ENCODE measurements around the gene PPFIA1. TPM values are rescaled to one million over a fixed set of nuclear protein-coding genes. Genes with fewer than 3 reads are reported as not detected.

PPFIA1 gene
- total and polyA plus RNA-seq, 10 of the 15 experiments (the other 5 are each of a cell fraction or from before 2014, with no cell fraction given): 5.2 to 26.2 (median 15.8) TPM

DNA sequence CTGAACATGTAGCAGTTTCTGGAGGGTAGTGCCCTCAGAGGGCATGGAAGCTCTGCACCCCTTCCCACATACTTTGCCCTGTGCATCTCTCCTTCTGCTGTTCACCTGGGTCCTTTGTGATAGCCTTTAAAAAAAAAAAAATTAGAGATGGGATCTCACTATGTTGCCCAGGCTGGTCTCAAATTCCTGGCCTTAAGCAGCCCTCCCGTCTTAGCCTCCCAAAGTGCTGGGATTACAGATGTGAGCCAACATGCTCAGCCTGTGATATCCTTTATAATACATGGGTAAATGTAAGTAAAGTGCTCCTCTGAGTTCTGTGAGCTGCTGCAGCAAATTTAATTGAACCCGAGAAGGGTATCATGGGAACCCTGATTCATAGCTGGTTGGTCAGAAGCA is 33.7 kb downstream of the PPFIA1 start:
- H3K4me1 ChIP-seq (ENCODE audit: control insufficient read depth, insufficient read depth, low read length): no peaks in the 10 kb centered on the region
- ChIA-PET RAD21 (ENCODE audit: unreplicated experiment) (no interaction called here), CTCF (interaction anchor here (0.6 to 0.7 kb wide), 2 partner anchors 37 to 167 kb away, joined by 3 read pairs; no protein-coding TSS in a partner anchor), SMC1A (ENCODE audit: uncharacterized antibody, unreplicated experiment) (no interaction called here), POLR2A (no interaction called here)
- BruUV-seq (replicated peaks): no TSS peak
- no peaks in the 10 kb centered on the region for H3K27me3 ChIP-seq (replicated peaks in 1 of 2; ENCODE audit: control insufficient read depth in 2 of 2, insufficient read depth in 2 of 2, low read length in 1 of 2)
- H3K36me3 ChIP-seq (ENCODE audit: control insufficient read depth in 2 of 2, insufficient read depth in 2 of 2, low read length in 1 of 2): peaks cover 0 to 5% of the 10 kb centered on the region in 2 experiments; a peak in 3 of 4 replicates
- TF ChIP-seq SPI1 (IDR thresholded peaks at IDR 0.05; ENCODE audit: borderline replicate concordance, insufficient read depth, low read depth, low read length) (no peak), RAD51 (IDR thresholded peaks at IDR 0.05) (no peak), FOXK2 (IDR thresholded peaks at IDR 0.05) (no peak), ZNF384 (IDR thresholded peaks at IDR 0.05; ENCODE audit: borderline replicate concordance, low read depth, low read length) (no peak), BRCA1 (IDR thresholded peaks at IDR 0.05; ENCODE audit: low read depth, low read length) (no peak), NFIC (IDR thresholded peaks at IDR 0.05; ENCODE audit: low read depth, low read length) (no peak), HDAC6 (IDR thresholded peaks at IDR 0.05; ENCODE audit: unreplicated experiment) (no peak), RB1 (IDR thresholded peaks at IDR 0.05; ENCODE audit: borderline replicate concordance) (no peak), HCFC1 (IDR thresholded peaks at IDR 0.05; ENCODE audit: low read length) (no peak), RBBP5 (conservative IDR thresholded peaks at IDR 0.05) (no peak), SRF (IDR thresholded peaks at IDR 0.05; ENCODE audit: low read depth in 2 of 2, low read length in 2 of 2) (no peak), POLR2A (IDR thresholded peaks at IDR 0.05; ENCODE audit: low read depth, low read length) (no peak), TCF7 (IDR thresholded peaks at IDR 0.05; ENCODE audit: borderline replicate concordance) (no peak), ZNF207 (IDR thresholded peaks at IDR 0.05; ENCODE audit: borderline replicate concordance) (no peak), RAD21 (IDR thresholded peaks at IDR 0.05; ENCODE audit: insufficient read depth, low read depth, low read length) (no peak), RCOR1 (conservative IDR thresholded peaks at IDR 0.05; ENCODE audit: low read depth, low read length) (no peak), HDAC2 (IDR thresholded peaks at IDR 0.05) (no peak)
- TF ChIP-seq, protein P1, sequence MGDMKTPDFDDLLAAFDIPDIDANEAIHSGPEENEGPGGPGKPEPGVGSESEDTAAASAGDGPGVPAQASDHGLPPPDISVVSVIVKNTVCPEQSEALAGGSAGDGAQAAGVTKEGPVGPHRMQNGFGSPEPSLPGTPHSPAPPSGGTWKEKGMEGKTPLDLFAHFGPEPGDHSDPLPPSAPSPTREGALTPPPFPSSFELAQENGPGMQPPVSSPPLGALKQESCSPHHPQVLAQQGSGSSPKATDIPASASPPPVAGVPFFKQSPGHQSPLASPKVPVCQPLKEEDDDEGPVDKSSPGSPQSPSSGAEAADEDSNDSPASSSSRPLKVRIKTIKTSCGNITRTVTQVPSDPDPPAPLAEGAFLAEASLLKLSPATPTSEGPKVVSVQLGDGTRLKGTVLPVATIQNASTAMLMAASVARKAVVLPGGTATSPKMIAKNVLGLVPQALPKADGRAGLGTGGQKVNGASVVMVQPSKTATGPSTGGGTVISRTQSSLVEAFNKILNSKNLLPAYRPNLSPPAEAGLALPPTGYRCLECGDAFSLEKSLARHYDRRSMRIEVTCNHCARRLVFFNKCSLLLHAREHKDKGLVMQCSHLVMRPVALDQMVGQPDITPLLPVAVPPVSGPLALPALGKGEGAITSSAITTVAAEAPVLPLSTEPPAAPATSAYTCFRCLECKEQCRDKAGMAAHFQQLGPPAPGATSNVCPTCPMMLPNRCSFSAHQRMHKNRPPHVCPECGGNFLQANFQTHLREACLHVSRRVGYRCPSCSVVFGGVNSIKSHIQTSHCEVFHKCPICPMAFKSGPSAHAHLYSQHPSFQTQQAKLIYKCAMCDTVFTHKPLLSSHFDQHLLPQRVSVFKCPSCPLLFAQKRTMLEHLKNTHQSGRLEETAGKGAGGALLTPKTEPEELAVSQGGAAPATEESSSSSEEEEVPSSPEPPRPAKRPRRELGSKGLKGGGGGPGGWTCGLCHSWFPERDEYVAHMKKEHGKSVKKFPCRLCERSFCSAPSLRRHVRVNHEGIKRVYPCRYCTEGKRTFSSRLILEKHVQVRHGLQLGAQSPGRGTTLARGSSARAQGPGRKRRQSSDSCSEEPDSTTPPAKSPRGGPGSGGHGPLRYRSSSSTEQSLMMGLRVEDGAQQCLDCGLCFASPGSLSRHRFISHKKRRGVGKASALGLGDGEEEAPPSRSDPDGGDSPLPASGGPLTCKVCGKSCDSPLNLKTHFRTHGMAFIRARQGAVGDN (IDR thresholded peaks at IDR 0.05): no peak
- TF ChIP-seq, protein P2, sequence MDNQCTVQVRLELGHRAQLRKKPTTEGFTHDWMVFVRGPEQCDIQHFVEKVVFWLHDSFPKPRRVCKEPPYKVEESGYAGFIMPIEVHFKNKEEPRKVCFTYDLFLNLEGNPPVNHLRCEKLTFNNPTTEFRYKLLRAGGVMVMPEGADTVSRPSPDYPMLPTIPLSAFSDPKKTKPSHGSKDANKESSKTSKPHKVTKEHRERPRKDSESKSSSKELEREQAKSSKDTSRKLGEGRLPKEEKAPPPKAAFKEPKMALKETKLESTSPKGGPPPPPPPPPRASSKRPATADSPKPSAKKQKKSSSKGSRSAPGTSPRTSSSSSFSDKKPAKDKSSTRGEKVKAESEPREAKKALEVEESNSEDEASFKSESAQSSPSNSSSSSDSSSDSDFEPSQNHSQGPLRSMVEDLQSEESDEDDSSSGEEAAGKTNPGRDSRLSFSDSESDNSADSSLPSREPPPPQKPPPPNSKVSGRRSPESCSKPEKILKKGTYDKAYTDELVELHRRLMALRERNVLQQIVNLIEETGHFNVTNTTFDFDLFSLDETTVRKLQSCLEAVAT (IDR thresholded peaks at IDR 0.05): no peak
- TF ChIP-seq, protein P3, sequence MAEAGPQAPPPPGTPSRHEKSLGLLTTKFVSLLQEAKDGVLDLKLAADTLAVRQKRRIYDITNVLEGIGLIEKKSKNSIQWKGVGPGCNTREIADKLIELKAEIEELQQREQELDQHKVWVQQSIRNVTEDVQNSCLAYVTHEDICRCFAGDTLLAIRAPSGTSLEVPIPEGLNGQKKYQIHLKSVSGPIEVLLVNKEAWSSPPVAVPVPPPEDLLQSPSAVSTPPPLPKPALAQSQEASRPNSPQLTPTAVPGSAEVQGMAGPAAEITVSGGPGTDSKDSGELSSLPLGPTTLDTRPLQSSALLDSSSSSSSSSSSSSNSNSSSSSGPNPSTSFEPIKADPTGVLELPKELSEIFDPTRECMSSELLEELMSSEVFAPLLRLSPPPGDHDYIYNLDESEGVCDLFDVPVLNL (IDR thresholded peaks at IDR 0.05; ENCODE audit: low read depth, low read length): no peak
- H3K4me3 ChIP-seq: no peak overlapping the region
- FAIRE-seq (no peak), DNase-seq (ENCODE audit: low read depth, low spot score) (no peak), ATAC-seq (no peak)
- peaks cover 3% of the 10 kb centered on the region; the same call in 1 of the 2 replicates for H4K20me1 ChIP-seq (ENCODE audit: control insufficient read depth, insufficient read depth)
- intact Hi-C loops (cut with micrococcal nuclease; ENCODE audit: unreplicated experiment): no loop called here
- no peak overlapping the region for H2AFZ ChIP-seq (ENCODE audit: control insufficient read depth, low read depth, low read length)
- in situ Hi-C loops (cut with MboI): no loop called here
- no peak overlapping the region for H3K9ac ChIP-seq (ENCODE audit: control insufficient read depth, insufficient read depth, low read length)
- no peak overlapping the region for H3K4me2 ChIP-seq (ENCODE audit: control insufficient read depth, insufficient read depth)
- H3K9me3 ChIP-seq (replicated peaks; ENCODE audit: control insufficient read depth, insufficient read depth, low read length): no peaks in the 10 kb centered on the region
- no peak overlapping the region for H3K27ac ChIP-seq (ENCODE audit: control insufficient read depth, insufficient read depth)
- 96% methylated on average over 2 of the region's 2 CpGs for WGBS (ENCODE audit: insufficient coverage, insufficient replicate concordance, low lambda C conversion rate, missing lambda C conversion rate)
- H3K79me2 ChIP-seq (ENCODE audit: control insufficient read depth, insufficient read depth, low read length): no peaks in the 10 kb centered on the region

Measured in GM12878 (cell line).